Neural crest cell (in vitro differentiated cells): ENCODE measurements around the gene NISCH. TPM values are rescaled to one million over a fixed set of nuclear protein-coding genes. Genes with fewer than 3 reads are reported as not detected.

Experiments used
- DNase-seq: peaks from one replicate; pipeline ENCODE4 v3.0.0; 2021; ENCODE audit warnings: low read depth, mixed read lengths, low spot score
- H3K27ac Mint-ChIP-seq: one replicate; pipeline ENCODE4 v1.8.0; 2021; ENCODE audit warnings: mild to moderate bottlenecking, mixed read lengths; ENCODE audit not compliant: unreplicated experiment
- H3K27me3 Mint-ChIP-seq: 2 replicates; pipeline ENCODE4 v1.8.0; 2021; ENCODE audit warnings: low read depth, mild to moderate bottlenecking, mixed read lengths
- H3K36me3 Mint-ChIP-seq: 2 replicates; pipeline ENCODE4 v1.8.0; 2021; ENCODE audit warnings: low read depth, mild to moderate bottlenecking, mixed read lengths
- H3K4me1 Mint-ChIP-seq: 2 replicates; pipeline ENCODE4 v1.8.0; 2021; ENCODE audit warnings: mixed read lengths
- H3K4me3 Mint-ChIP-seq: one replicate; pipeline ENCODE4 v1.8.0; 2021; ENCODE audit warnings: mild to moderate bottlenecking, mixed read lengths
- H3K9me3 Mint-ChIP-seq: 2 replicates; pipeline ENCODE4 v1.8.0; 2021; ENCODE audit warnings: mixed read lengths
- long read RNA-seq: library from polyadenylated mRNA; unstranded; transcript quantifications from one replicate; pipeline ENCODE4 v2.0.0, GENCODE V29; 2020
- total RNA-seq: library from RNA; stranded (reverse); gene quantifications from 2 replicates; pipeline ENCODE4 v1.2.1, GENCODE V29; 2021
- TF ChIP-seq, protein P1 (sequence below): fragments of 200-600 bp; sonication (generic); conservative IDR thresholded peaks from 2 replicates; pipeline ENCODE4 v1.5.0; 2021; ENCODE audit warnings: antibody characterized with exemption, mild to moderate bottlenecking

NISCH gene
- total RNA-seq: 161 and 166 TPM in 2 replicates
- long read RNA-seq, partial matches to known transcripts: 13 of 21 reads
- long read RNA-seq, other reads (novel, unspliced or antisense): 4 of 21 reads

- H3K9me3 Mint-ChIP-seq: no peaks in the 10 kb centered on the region
- H3K27me3 Mint-ChIP-seq: no peaks in the 10 kb centered on the region
- H3K4me1 Mint-ChIP-seq: peaks cover 43% of the 10 kb centered on the region
- TF ChIP-seq, protein P1, sequence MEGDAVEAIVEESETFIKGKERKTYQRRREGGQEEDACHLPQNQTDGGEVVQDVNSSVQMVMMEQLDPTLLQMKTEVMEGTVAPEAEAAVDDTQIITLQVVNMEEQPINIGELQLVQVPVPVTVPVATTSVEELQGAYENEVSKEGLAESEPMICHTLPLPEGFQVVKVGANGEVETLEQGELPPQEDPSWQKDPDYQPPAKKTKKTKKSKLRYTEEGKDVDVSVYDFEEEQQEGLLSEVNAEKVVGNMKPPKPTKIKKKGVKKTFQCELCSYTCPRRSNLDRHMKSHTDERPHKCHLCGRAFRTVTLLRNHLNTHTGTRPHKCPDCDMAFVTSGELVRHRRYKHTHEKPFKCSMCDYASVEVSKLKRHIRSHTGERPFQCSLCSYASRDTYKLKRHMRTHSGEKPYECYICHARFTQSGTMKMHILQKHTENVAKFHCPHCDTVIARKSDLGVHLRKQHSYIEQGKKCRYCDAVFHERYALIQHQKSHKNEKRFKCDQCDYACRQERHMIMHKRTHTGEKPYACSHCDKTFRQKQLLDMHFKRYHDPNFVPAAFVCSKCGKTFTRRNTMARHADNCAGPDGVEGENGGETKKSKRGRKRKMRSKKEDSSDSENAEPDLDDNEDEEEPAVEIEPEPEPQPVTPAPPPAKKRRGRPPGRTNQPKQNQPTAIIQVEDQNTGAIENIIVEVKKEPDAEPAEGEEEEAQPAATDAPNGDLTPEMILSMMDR: no peak
- peak; percentile 90 for DNase-seq
- H3K4me3 Mint-ChIP-seq: peak within 1 kb of the TSS; percentile 94
- H3K36me3 Mint-ChIP-seq: peaks cover 13% of the 10 kb centered on the region
- peak within 1 kb of the TSS; percentile 95 for H3K27ac Mint-ChIP-seq
Observed at GRCh38 chr3:52455283-52456168, at the start of gene NISCH. Gene NISCH (plus strand): TSS chr3:52455604. CDS start chr3:52455642, 38 bp downstream.

GRCh38 chr3:52406231-52406661 is 49.2 kb upstream of the NISCH start:
- peaks cover 20% of the 10 kb centered on the region for H3K4me1 Mint-ChIP-seq
- DNase-seq: no peak
- TF ChIP-seq, protein P1: no peak
- no peaks in the 10 kb centered on the region for H3K27me3 Mint-ChIP-seq
- H3K27ac Mint-ChIP-seq: no peak overlapping the region
- H3K9me3 Mint-ChIP-seq: no peaks in the 10 kb centered on the region
- peaks cover 5% of the 10 kb centered on the region for H3K36me3 Mint-ChIP-seq
- H3K4me3 Mint-ChIP-seq: no peak overlapping the region

GRCh38 chr3:52406791-52407510 is 48.5 kb upstream of the NISCH start:
- Mint-ChIP-seq H3K4me3 (peak overlapping the region; percentile 93), H3K4me1 (peaks cover 27% of the 10 kb centered on the region), H3K27me3 (no peaks in the 10 kb centered on the region), H3K27ac (no peak overlapping the region), H3K36me3 (peaks cover 5% of the 10 kb centered on the region), H3K9me3 (no peaks in the 10 kb centered on the region)
- DNase-seq: no peak
- TF ChIP-seq, protein P1: no peak

GRCh38 chr3:52407779-52408178 is 47.6 kb upstream of the NISCH start:
- Mint-ChIP-seq H3K9me3 (no peaks in the 10 kb centered on the region), H3K4me3 (peak overlapping the region; percentile 93), H3K36me3 (peaks cover 5% of the 10 kb centered on the region), H3K27ac (no peak overlapping the region), H3K4me1 (peaks cover 33% of the 10 kb centered on the region), H3K27me3 (no peaks in the 10 kb centered on the region)
- no peak for DNase-seq
- TF ChIP-seq, protein P1: no peak

DNA sequence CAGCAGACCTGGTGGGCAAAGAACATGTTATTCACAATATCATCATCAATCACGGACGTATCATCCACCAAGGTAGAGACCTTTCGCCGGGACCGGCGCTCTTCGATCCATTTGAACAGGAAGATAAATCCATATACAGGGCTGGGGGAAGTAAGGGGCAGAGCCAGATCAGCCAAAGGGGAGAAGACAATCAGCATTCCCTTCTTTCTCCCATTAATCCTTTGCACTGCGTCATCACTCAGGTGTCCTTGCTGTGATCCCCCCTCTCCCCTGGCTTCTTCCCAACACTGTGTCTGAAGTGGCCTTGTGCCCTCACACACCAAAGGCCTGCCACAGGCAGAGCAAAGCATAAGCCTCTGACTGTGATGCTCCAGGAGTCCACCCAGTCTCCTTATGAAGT is 46.9 kb upstream of the NISCH start:
- DNase-seq: no peak
- Mint-ChIP-seq H3K27ac (no peak overlapping the region), H3K9me3 (no peaks in the 10 kb centered on the region), H3K36me3 (peaks cover 5% of the 10 kb centered on the region), H3K27me3 (no peaks in the 10 kb centered on the region), H3K4me3 (peak overlapping the region; percentile 93), H3K4me1 (peaks cover 33% of the 10 kb centered on the region)
- TF ChIP-seq, protein P1: no peak
